HCT116 (cell line): Measurements from ENCODE around the gene CCNL1. TPM values are rescaled to one million over a fixed set of nuclear protein-coding genes. Genes with fewer than 3 reads are reported as not detected.
A peak's percentile ranks its signal among the peaks of the same experiment; 100 is the strongest.

Source experiments
- ATAC-seq: fragments of 200-7000 bp; cut with Tn5 transposase; 2 replicates; pipeline ENCODE4 v1.9.1; 2020; ENCODE audit warnings: mild to moderate bottlenecking, moderate library complexity
- BruUV-seq: library from RNA; stranded (reverse); fragments of 400-500 nt; replicated peaks from 2 replicates; lab custom pipeline; 2021; lab: Mats Ljungman, UMichigan
- CTCF ChIA-PET: fragments of 300-600 bp; sonication (Branson Sonifier 250); formaldehyde crosslinking; loops from one replicate; lab custom pipeline; 2021; ENCODE audit warnings: antibody characterized with exemption; lab: Charles Lee
- POLR2A ChIA-PET: fragments of 300-600, 350-600 bp; sonication (Branson Sonifier 250); formaldehyde crosslinking; loops from one replicate; lab custom pipeline; 2021; ENCODE audit warnings: antibody characterized with exemption; lab: Charles Lee
- RAD21 ChIA-PET, 2 experiments: fragments of 300-600 bp; sonication (Branson Sonifier 250); formaldehyde crosslinking; loops; one replicate each; lab custom pipeline; 2023; ENCODE audit warnings: low total read pairs in 2 of 2; ENCODE audit not compliant: uncharacterized antibody in 2 of 2, unreplicated experiment in 2 of 2, low non-redundant PET in 1 of 2; lab: Charles Lee
- DNase-seq: peaks from one replicate; pipeline ENCODE4 v3.0.0-alpha.2; 2010; ENCODE audit warnings: low read depth, low spot score
- H2AFZ ChIP-seq: fragments of 200-600 bp; shearing (Covaris generic), sonication (generic); 2 replicates; pipeline ENCODE4 v1.6.1; 2017; ENCODE audit warnings: low read depth, mixed run types, mixed read lengths, antibody characterized with exemption, low read length; ENCODE audit not compliant: poor library complexity, severe bottlenecking
- H3K27ac ChIP-seq: 2 replicates; pipeline ENCODE4 v1.5.1; 2012; ENCODE audit warnings: low read depth, low read length
- H3K27me3 ChIP-seq: fragments of 200-600 bp; sonication (generic); 2 replicates; pipeline ENCODE4 v1.6.1; 2016; ENCODE audit warnings: mixed run types, low read length, mixed read lengths; ENCODE audit not compliant: insufficient read depth
- H3K36me3 ChIP-seq, 2 experiments: fragments of 200-500 bp in 1 of 2; fragments of 200-600 bp in 1 of 2; sonication (Bioruptor generic) in 1 of 2; sonication (generic) in 1 of 2; 2 replicates each; pipeline versions ENCODE4 v1.5.1 to v1.6.1; 2014 to 2016; ENCODE audit warnings: low read length in 2 of 2, inconsistent platforms in 1 of 2, mixed read lengths in 1 of 2, mixed run types in 1 of 2; ENCODE audit not compliant: insufficient read depth in 2 of 2, control insufficient read depth in 1 of 2
- H3K4me1 ChIP-seq, 2 experiments: fragments of 200-600 bp in 1 of 2; sonication (generic) in 1 of 2; 2 replicates each; pipeline versions ENCODE4 v1.5.1 to v1.6.1; 2012 to 2017; ENCODE audit warnings: low read length in 2 of 2, inconsistent platforms in 1 of 2, mild to moderate bottlenecking in 1 of 2, mixed read lengths in 1 of 2, mixed run types in 1 of 2, moderate library complexity in 1 of 2; ENCODE audit not compliant: insufficient read depth in 2 of 2, control insufficient read depth in 1 of 2
- H3K4me2 ChIP-seq: fragments of 200-600 bp; sonication (generic); 2 replicates; pipeline ENCODE4 v1.6.1; 2017; ENCODE audit warnings: mixed run types, low read length, mixed read lengths
- H3K4me3 ChIP-seq, 2 experiments: fragments of 200-600 bp in 1 of 2; sonication (generic) in 1 of 2; replicated peaks in 1 of 2; 2 replicates each; pipeline ENCODE4 v1.5.1; 2011 to 2016; ENCODE audit warnings: low read length in 2 of 2, control low read depth in 1 of 2, low read depth in 1 of 2, mild to moderate bottlenecking in 1 of 2, mixed read lengths in 1 of 2, mixed run types in 1 of 2
- H3K79me2 ChIP-seq: fragments of 200-600 bp; sonication (generic); 2 replicates; pipeline ENCODE4 v1.6.1; 2017; ENCODE audit warnings: mild to moderate bottlenecking, mixed run types, low read length, moderate library complexity, mixed read lengths; ENCODE audit not compliant: insufficient read depth
- H3K9ac ChIP-seq: fragments of 200-600 bp; sonication (generic); 2 replicates; pipeline ENCODE4 v1.6.1; 2016; ENCODE audit warnings: low read length, mixed read lengths
- H3K9me2 ChIP-seq: fragments of 200-600 bp; sonication (generic), shearing (Covaris generic); 2 replicates; pipeline ENCODE4 v1.6.1; 2017; ENCODE audit warnings: mixed run types, mild to moderate bottlenecking, moderate library complexity; ENCODE audit not compliant: insufficient read depth
- H3K9me3 ChIP-seq, 2 experiments: fragments of 200-500 bp in 1 of 2; fragments of 200-600 bp in 1 of 2; sonication (Bioruptor generic) in 1 of 2; sonication (generic) in 1 of 2; 2 replicates each; pipeline ENCODE4 v1.6.1; 2014 to 2017; ENCODE audit warnings: low read length in 2 of 2, mixed read lengths in 2 of 2, inconsistent platforms in 1 of 2, low read depth in 1 of 2, mild to moderate bottlenecking in 1 of 2, mixed run types in 1 of 2, moderate library complexity in 1 of 2; ENCODE audit not compliant: control insufficient read depth in 1 of 2, insufficient read depth in 1 of 2
- H4K20me1 ChIP-seq: fragments of 200-600 bp; sonication (generic), shearing (Covaris generic); 2 replicates; pipeline ENCODE4 v1.6.1; 2017; ENCODE audit warnings: mixed run types, mild to moderate bottlenecking, moderate library complexity; ENCODE audit not compliant: insufficient read depth
- ATF3 ChIP-seq: IDR thresholded peaks from 2 replicates; pipeline ENCODE4 v1.6.1; 2012
- CBX3 ChIP-seq: IDR thresholded peaks from 2 replicates; pipeline ENCODE4 v1.6.1; 2012; ENCODE audit warnings: low read depth
- CTCF ChIP-seq, 3 experiments: fragments of 200-600 bp in 1 of 3; sonication (generic) in 1 of 3; IDR thresholded peaks in 2 of 3; conservative IDR thresholded peaks in 1 of 3; 2 replicates each; pipeline ENCODE4 v1.5.1; 2012 to 2017; ENCODE audit warnings: low read depth in 2 of 3, low read length in 2 of 3, antibody characterized with exemption in 1 of 3, borderline replicate concordance in 1 of 3, control low read depth in 1 of 3, mild to moderate bottlenecking in 1 of 3, mixed read lengths in 1 of 3, mixed run types in 1 of 3, moderate library complexity in 1 of 3; ENCODE audit not compliant: insufficient read depth in 1 of 3
- EGR1 ChIP-seq: IDR thresholded peaks from 2 replicates; pipeline ENCODE4 v1.6.1; 2012; ENCODE audit warnings: low read depth
- EZH2 ChIP-seq: fragments of 200-600 bp; sonication (generic); IDR thresholded peaks from 2 replicates; pipeline ENCODE4 v1.6.1; 2017; ENCODE audit warnings: antibody characterized with exemption, mixed run types
- FOSL1 ChIP-seq: IDR thresholded peaks from 2 replicates; pipeline ENCODE4 v1.6.1; 2012; ENCODE audit warnings: low read depth
- MAX ChIP-seq: IDR thresholded peaks from 2 replicates; pipeline ENCODE4 v1.6.1; 2012
- RAD21 ChIP-seq: IDR thresholded peaks from 2 replicates; pipeline ENCODE4 v1.6.1; 2012; ENCODE audit warnings: low read depth, mild to moderate bottlenecking
- SP1 ChIP-seq: IDR thresholded peaks from 2 replicates; pipeline ENCODE4 v1.6.1; 2012; ENCODE audit warnings: low read depth
- SRF ChIP-seq: IDR thresholded peaks from 2 replicates; pipeline ENCODE4 v1.6.1; 2012; ENCODE audit warnings: low read depth
- TCF7L2 ChIP-seq: IDR thresholded peaks from 2 replicates; pipeline ENCODE4 v1.7.0; 2011; ENCODE audit warnings: borderline replicate concordance, inconsistent platforms; ENCODE audit not compliant: insufficient read depth, insufficient read length; ENCODE audit errors: extremely low read depth
- YY1 ChIP-seq: IDR thresholded peaks from 2 replicates; pipeline ENCODE4 v1.6.1; 2011; ENCODE audit warnings: low read length, low read depth, moderate library complexity, mild to moderate bottlenecking; ENCODE audit not compliant: insufficient replicate concordance; ENCODE audit errors: extremely low read depth
- ZBTB33 ChIP-seq: IDR thresholded peaks from 2 replicates; pipeline ENCODE4 v1.6.1; 2011; ENCODE audit warnings: mild to moderate bottlenecking, low read length, moderate library complexity; ENCODE audit not compliant: insufficient replicate concordance; ENCODE audit errors: extremely low read depth
- ZNF274 ChIP-seq: fragments of 200-500 bp; sonication (Bioruptor generic); IDR thresholded peaks from 2 replicates; pipeline ENCODE4 v1.6.1; 2014; ENCODE audit warnings: mild to moderate bottlenecking, low read depth, low read length, inconsistent platforms
- intact Hi-C: fragments of 100-400 bp; cut with micrococcal nuclease; formaldehyde crosslinking; loops from 2 replicates; pipeline ENCODE4 v1.10.0; 2022
- total RNA-seq: library from RNA; stranded (reverse); gene quantifications from one replicate; pipeline ENCODE4 v1.2.1, GENCODE V29; 2021; ENCODE audit not compliant: unreplicated experiment

Gene CCNL1
- total RNA-seq, 1 experiment from 2014 or later: 96.7 TPM

GRCh38 chr3:157125101-157125500 lies 34.8 kb downstream of the CCNL1 start:
- H3K36me3 ChIP-seq: no peaks in the 10 kb centered on the region
- H3K4me2 ChIP-seq: peak overlapping the region; percentile 29
- DNase-seq: no peak
- no peak overlapping the region for H2AFZ ChIP-seq
- no peaks in the 10 kb centered on the region for H4K20me1 ChIP-seq
- peaks cover 43 to 84% of the 10 kb centered on the region in 2 experiments for H3K4me1 ChIP-seq
- intact Hi-C loops: no loop called here
- ATAC-seq: no peak
- H3K27me3 ChIP-seq: no peaks in the 10 kb centered on the region
- BruUV-seq: no TSS peak
- ChIA-PET CTCF (interaction anchor here (1.0 kb wide), 1 partner anchor 11 kb away, joined by 3 read pairs; no protein-coding TSS in a partner anchor), POLR2A (no interaction called here), RAD21 (no interaction called here)
- H3K9me3 ChIP-seq: no peaks in the 10 kb centered on the region
- no peak overlapping the region for H3K27ac ChIP-seq
- H3K9ac ChIP-seq: no peak overlapping the region
- no peaks in the 10 kb centered on the region for H3K79me2 ChIP-seq
- H3K4me3 ChIP-seq: no peak overlapping the region
- H3K9me2 ChIP-seq: no peaks in the 10 kb centered on the region
- TF ChIP-seq EGR1 (no peak), YY1 (no peak), CBX3 (no peak), ZBTB33 (no peak), EZH2 (no peak), RAD21 (no peak), ATF3 (no peak), TCF7L2 (no peak), MAX (no peak), SRF (no peak), ZNF274 (no peak), CTCF (IDR thresholded peaks at IDR 0.05 in 2 of 3, conservative IDR thresholded peaks at IDR 0.05 in 1 of 3; ENCODE audit: borderline replicate concordance in 1 of 3, insufficient read depth in 1 of 3, low read depth in 2 of 3, low read length in 2 of 3) (no peak), FOSL1 (no peak), SP1 (no peak)
